Neuronal stem cell (in vitro differentiated cells): ENCODE data around the gene TSPAN6.

Experiments
- DNase-seq: peaks from one replicate; pipeline ENCODE4 v3.0.0-alpha.2; 2013; ENCODE audit warnings: low spot score
- H2AFZ ChIP-seq: one replicate; pipeline ENCODE4 v1.6.1; 2013; ENCODE audit warnings: mild to moderate bottlenecking, low read length, inconsistent platforms
- H2AK5ac ChIP-seq: 2 replicates; pipeline ENCODE4 v1.6.1; 2013; ENCODE audit warnings: low read depth, mild to moderate bottlenecking, inconsistent platforms, low read length, moderate library complexity, mixed read lengths
- H2BK120ac ChIP-seq: 2 replicates; pipeline ENCODE4 v1.6.1; 2013; ENCODE audit warnings: low read depth, mild to moderate bottlenecking, inconsistent platforms, low read length, moderate library complexity, mixed read lengths
- H2BK12ac ChIP-seq: one replicate; pipeline ENCODE4 v1.6.1; 2013; ENCODE audit warnings: low read length, inconsistent platforms
- H2BK15ac ChIP-seq: 2 replicates; pipeline ENCODE4 v1.6.1; 2013; ENCODE audit warnings: mild to moderate bottlenecking, low read length, inconsistent platforms, mixed read lengths
- H2BK5ac ChIP-seq: one replicate; pipeline ENCODE4 v1.6.1; 2013; ENCODE audit warnings: inconsistent platforms, mild to moderate bottlenecking, low read length, moderate library complexity
- H3K14ac ChIP-seq: one replicate; pipeline ENCODE4 v1.6.1; 2013; ENCODE audit warnings: low read length, inconsistent platforms
- H3K18ac ChIP-seq: 2 replicates; pipeline ENCODE4 v1.6.1; 2013; ENCODE audit warnings: low read length, inconsistent platforms
- H3K23ac ChIP-seq: 2 replicates; pipeline ENCODE4 v1.6.1; 2013; ENCODE audit warnings: low read depth, mild to moderate bottlenecking, mixed read lengths, low read length, inconsistent platforms; ENCODE audit not compliant: poor library complexity
- H3K27ac ChIP-seq: replicated peaks from 3 replicates; pipeline ENCODE4 v1.5.1; 2013; ENCODE audit warnings: low read length, inconsistent platforms
- H3K27me3 ChIP-seq, 3 experiments: 2 replicates each; pipeline ENCODE4 v1.6.1; 2013; ENCODE audit warnings: low read length in 3 of 3, mild to moderate bottlenecking in 2 of 3, inconsistent platforms in 1 of 3, low read depth in 1 of 3, mixed read lengths in 1 of 3, moderate library complexity in 1 of 3; ENCODE audit not compliant: control insufficient read depth in 3 of 3, insufficient read depth in 3 of 3
- H3K36me3 ChIP-seq, 2 donors: replicated peaks in 1 of 2; 2 replicates each; pipeline ENCODE4 v1.6.1; 2013; ENCODE audit warnings: low read length in 2 of 2; ENCODE audit not compliant: control insufficient read depth in 2 of 2, insufficient read depth in 2 of 2
- H3K4ac ChIP-seq: 2 replicates; pipeline ENCODE4 v1.6.1; 2013; ENCODE audit warnings: inconsistent platforms, mild to moderate bottlenecking, low read length, moderate library complexity
- H3K4me1 ChIP-seq, 2 donors: 1 replicate in 1 of 2; 2 replicates in 1 of 2; pipeline ENCODE4 v1.6.1; 2013; ENCODE audit warnings: low read length in 2 of 2, low read depth in 1 of 2; ENCODE audit not compliant: control insufficient read depth in 2 of 2, insufficient read depth in 1 of 2
- H3K4me2 ChIP-seq: one replicate; pipeline ENCODE4 v1.6.1; 2013; ENCODE audit warnings: mild to moderate bottlenecking, low read length, inconsistent platforms; ENCODE audit not compliant: insufficient read depth, poor library complexity, severe bottlenecking
- H3K4me3 ChIP-seq, 2 donors: 2 replicates each; pipeline ENCODE4 v1.5.1; 2013; ENCODE audit warnings: low read length in 2 of 2, mild to moderate bottlenecking in 2 of 2, inconsistent platforms in 1 of 2, moderate library complexity in 1 of 2
- H3K79me1 ChIP-seq: one replicate; pipeline ENCODE4 v1.6.1; 2013; ENCODE audit warnings: low read depth, mild to moderate bottlenecking, inconsistent platforms, low read length, moderate library complexity
- H3K9ac ChIP-seq: one replicate; pipeline ENCODE4 v1.6.1; 2013; ENCODE audit warnings: mild to moderate bottlenecking, low read depth, low read length, inconsistent platforms; ENCODE audit not compliant: poor library complexity
- H3K9me3 ChIP-seq, 2 donors: replicated peaks in 1 of 2; 2 replicates each; pipeline versions ENCODE3 to v1.6.1; 2013; ENCODE audit warnings: low read length in 2 of 2, mild to moderate bottlenecking in 2 of 2, inconsistent platforms in 1 of 2, low read depth in 1 of 2, mixed read lengths in 1 of 2, moderate library complexity in 1 of 2; ENCODE audit not compliant: control insufficient read depth in 2 of 2, insufficient read depth in 1 of 2
- H4K8ac ChIP-seq: one replicate; pipeline ENCODE4 v1.6.1; 2013; ENCODE audit warnings: low read depth, mild to moderate bottlenecking, inconsistent platforms, low read length, moderate library complexity
- H4K91ac ChIP-seq: one replicate; pipeline ENCODE4 v1.6.1; 2013; ENCODE audit warnings: low read length, low read depth, mild to moderate bottlenecking, inconsistent platforms; ENCODE audit not compliant: poor library complexity
- WGBS, 2 donors: extraction: QIAGEN DNeasy Blood & Tissue Kit; methylation state at CpG; one replicate each; pipeline ENCODE4 v1.1.7; 2013; ENCODE audit warnings: missing lambda C conversion rate in 2 of 2, mixed read lengths in 1 of 2; ENCODE audit not compliant: insufficient read length in 2 of 2, insufficient replicate concordance in 1 of 2; ENCODE audit errors: extremely low coverage in 2 of 2; 5-methylcytosine and 5-hydroxymethylcytosine counted together

Gene TSPAN6

GRCh38 chrX:100643212-100643611 is 6.6 kb upstream of the TSPAN6 start:
- no peak overlapping the region for H2BK5ac ChIP-seq
- H4K8ac ChIP-seq: no peak overlapping the region
- no peak overlapping the region for H2BK15ac ChIP-seq
- H3K4me1 ChIP-seq: no peaks in the 10 kb centered on the region
- H2AK5ac ChIP-seq: no peak overlapping the region
- no peak overlapping the region for H2BK12ac ChIP-seq
- H3K4ac ChIP-seq: no peak overlapping the region
- no peak overlapping the region for H4K91ac ChIP-seq
- H3K14ac ChIP-seq: no peak overlapping the region
- H3K4me2 ChIP-seq: no peak overlapping the region
- no peak overlapping the region for H2BK120ac ChIP-seq
- H2AFZ ChIP-seq: no peak overlapping the region
- no peak overlapping the region for H3K18ac ChIP-seq
- H3K23ac ChIP-seq: no peak overlapping the region
- H3K27me3 ChIP-seq: peaks cover 0 to 10% (median 0%) of the 10 kb centered on the region in 3 experiments
- H3K36me3 ChIP-seq: no peaks in the 10 kb centered on the region
- no CpG with 5 or more reads among the region's 11 CpGs for WGBS, 2 donors
- H3K4me3 ChIP-seq: no peak overlapping the region
- H3K9me3 ChIP-seq: no peaks in the 10 kb centered on the region
- no peak for DNase-seq
- H3K79me1 ChIP-seq: no peaks in the 10 kb centered on the region
- no peak overlapping the region for H3K9ac ChIP-seq
- H3K27ac ChIP-seq: no peak overlapping the region

GRCh38 chrX:100642290-100642689 is 5.7 kb upstream of the TSPAN6 start:
- H4K91ac ChIP-seq: no peak overlapping the region
- no peak overlapping the region for H3K9ac ChIP-seq
- H3K27ac ChIP-seq: no peak overlapping the region
- no peak overlapping the region for H3K14ac ChIP-seq
- no peak overlapping the region for H2BK12ac ChIP-seq
- no peaks in the 10 kb centered on the region for H3K79me1 ChIP-seq
- H3K18ac ChIP-seq: no peak overlapping the region
- H2AK5ac ChIP-seq: no peak overlapping the region
- H3K9me3 ChIP-seq: no peaks in the 10 kb centered on the region
- H2BK5ac ChIP-seq: no peak overlapping the region
- no peak overlapping the region for H3K4me2 ChIP-seq
- no peak overlapping the region for H4K8ac ChIP-seq
- H2BK120ac ChIP-seq: no peak overlapping the region
- DNase-seq: no peak
- 100% methylated on average over 1 of the region's 3 CpGs; no CpG with 5 or more reads in 1 of the 2 donors for WGBS, 2 donors
- H2BK15ac ChIP-seq: no peak overlapping the region
- peaks cover 0 to 15% (median 0%) of the 10 kb centered on the region in 3 experiments for H3K27me3 ChIP-seq
- no peak overlapping the region for H3K4ac ChIP-seq
- H3K4me1 ChIP-seq: no peaks in the 10 kb centered on the region
- H3K23ac ChIP-seq: no peak overlapping the region
- H3K4me3 ChIP-seq: no peak overlapping the region
- no peaks in the 10 kb centered on the region for H3K36me3 ChIP-seq
- H2AFZ ChIP-seq: no peak overlapping the region

DNA sequence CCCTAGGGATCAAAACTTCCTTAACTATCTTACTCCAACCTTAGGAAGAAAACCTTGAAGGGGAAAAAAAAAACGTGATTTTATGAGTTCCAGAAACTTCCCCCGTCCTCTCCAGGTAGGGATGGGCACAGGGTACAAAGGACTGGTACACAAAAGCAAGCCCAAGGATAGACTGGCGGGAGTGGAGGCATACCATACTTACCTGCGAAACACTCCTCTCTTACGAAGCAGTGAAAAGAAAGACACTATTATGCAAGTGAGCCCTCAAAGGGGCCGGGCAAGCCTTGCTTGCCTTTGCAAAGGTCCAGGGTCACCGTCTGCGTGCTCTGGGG is 651 bp downstream of the TSPAN6 start:
- Histone ChIP-seq H4K8ac (no peak overlapping the region), H2AK5ac (no peak overlapping the region), H3K27me3 (peaks cover 0 to 7% (median 0%) of the 10 kb centered on the region in 3 experiments), H3K9ac (peak overlapping the region; percentile 90), H2AFZ (peak overlapping the region; percentile 93), H4K91ac (no peak overlapping the region), H3K4me1 (no peaks in the 10 kb centered on the region), H3K4ac (no peak overlapping the region), H2BK5ac (no peak overlapping the region), H3K79me1 (no peaks in the 10 kb centered on the region), H3K4me2 (peak overlapping the region; percentile 49), H3K36me3 (peaks cover 3 to 32% of the 10 kb centered on the region in 2 donors), H3K4me3 (peak overlapping the region; percentile 78 to 91), H3K14ac (peak overlapping the region; percentile 8), H3K23ac (peak overlapping the region; percentile 55), H2BK120ac (no peak overlapping the region), H2BK15ac (no peak overlapping the region), H3K18ac (peak overlapping the region; percentile 93), H3K27ac (no peak overlapping the region), H3K9me3 (no peaks in the 10 kb centered on the region), H2BK12ac (no peak overlapping the region)
- WGBS, 2 donors: no CpG with 5 or more reads among the region's 8 CpGs
- DNase-seq: no peak

DNA sequence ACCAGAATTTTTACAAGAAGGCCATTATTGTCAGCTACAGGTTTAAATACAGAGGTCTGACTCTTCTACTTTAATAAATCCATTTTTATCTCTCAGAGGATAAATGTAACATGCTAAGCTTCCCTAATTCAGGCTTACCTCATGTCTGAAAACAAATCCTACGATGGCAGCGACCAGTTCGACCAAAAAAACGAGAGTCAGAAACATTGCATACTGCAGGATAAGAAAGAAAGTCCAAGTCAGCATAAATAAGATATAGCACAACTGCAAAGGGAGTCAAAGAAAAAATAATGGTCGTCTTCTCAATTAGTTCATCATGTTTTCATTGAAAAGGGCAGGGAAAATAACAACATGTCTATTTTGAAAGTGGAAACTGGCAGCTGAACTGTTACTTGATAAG is 1.6 kb downstream of the TSPAN6 start:
- H3K4ac ChIP-seq: no peak overlapping the region
- no CpG with 5 or more reads among the region's 5 CpGs for WGBS, 2 donors
- H3K23ac ChIP-seq: no peak overlapping the region
- peaks cover 3 to 41% of the 10 kb centered on the region in 2 donors for H3K36me3 ChIP-seq
- H2AFZ ChIP-seq: no peak overlapping the region
- H3K4me3 ChIP-seq: peak overlapping the region in 1 of 2 donors; percentile 78
- DNase-seq: no peak
- H3K4me1 ChIP-seq: no peaks in the 10 kb centered on the region
- no peaks in the 10 kb centered on the region for H3K79me1 ChIP-seq
- H2BK12ac ChIP-seq: no peak overlapping the region
- no peak overlapping the region for H4K8ac ChIP-seq
- H3K9ac ChIP-seq: no peak overlapping the region
- no peak overlapping the region for H2AK5ac ChIP-seq
- H3K4me2 ChIP-seq: no peak overlapping the region
- no peaks in the 10 kb centered on the region for H3K9me3 ChIP-seq
- peaks cover 0 to 7% (median 0%) of the 10 kb centered on the region in 3 experiments for H3K27me3 ChIP-seq
- no peak overlapping the region for H2BK120ac ChIP-seq
- H4K91ac ChIP-seq: no peak overlapping the region
- no peak overlapping the region for H2BK5ac ChIP-seq
- no peak overlapping the region for H3K18ac ChIP-seq
- no peak overlapping the region for H3K27ac ChIP-seq
- no peak overlapping the region for H2BK15ac ChIP-seq
- no peak overlapping the region for H3K14ac ChIP-seq
